Measurements from ENCODE around the gene TMEM132D. TPM values are rescaled to one million over a fixed set of nuclear protein-coding genes. Genes with fewer than 3 reads are reported as not detected.

The TMEM132D gene
- total RNA-seq, 1 experiment from 2014 or later, result 1.4 TPM

DNA sequence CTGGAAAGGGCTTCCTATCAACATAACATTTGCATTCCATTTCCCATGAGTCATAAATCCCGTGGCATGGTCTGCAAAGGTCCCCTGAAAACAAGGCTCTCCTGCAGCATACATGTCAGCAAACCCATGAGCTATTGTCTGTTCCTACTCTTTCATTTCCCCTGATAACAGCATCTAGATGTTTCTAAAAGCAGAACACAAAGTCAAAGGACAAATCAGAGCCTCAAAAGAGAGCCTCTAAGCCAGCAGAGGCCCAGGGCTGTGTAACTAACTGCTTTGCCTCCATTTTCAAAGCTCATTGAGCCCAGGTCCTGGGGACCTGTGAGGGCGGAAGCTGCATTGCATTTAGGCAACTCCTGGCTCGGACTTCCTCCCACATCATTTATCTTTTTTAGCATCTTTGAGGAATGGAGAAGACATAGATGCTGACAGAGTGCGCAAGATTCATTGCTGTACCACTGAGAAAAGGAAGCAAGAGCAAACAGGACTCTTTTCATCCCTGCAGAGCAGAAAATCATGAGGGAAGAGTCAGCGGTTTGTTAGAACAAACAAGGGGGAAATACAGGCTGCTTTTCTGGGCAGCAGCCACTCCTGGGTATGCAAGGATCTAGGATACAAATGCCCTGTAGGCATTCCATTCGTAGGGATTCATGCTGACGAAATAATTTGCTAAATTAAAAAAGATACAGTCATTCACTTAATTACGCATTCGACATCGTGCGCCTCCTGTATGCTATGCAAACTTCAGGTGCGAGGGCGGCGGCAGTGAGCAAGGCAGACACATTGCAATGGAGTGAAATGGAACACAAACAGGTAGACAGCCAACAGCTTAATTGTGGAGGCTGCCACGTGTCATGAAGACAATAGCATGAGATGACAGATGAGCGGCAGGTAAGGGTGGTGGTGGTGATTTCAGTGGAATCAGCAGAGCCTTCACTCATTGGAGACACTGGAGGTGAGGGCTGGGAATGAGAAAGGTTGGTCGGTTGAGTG is 131.0 kb downstream of the TMEM132D start:
- Mint-ChIP-seq H3K4me1 (peaks cover 3% of the 10 kb centered on the region; the same call in 1 of the 2 replicates), H3K9me3 (peaks cover 83% of the 10 kb centered on the region), H3K27ac (no peak overlapping the region), H3K36me3 (peaks cover 76% of the 10 kb centered on the region), H3K4me3 (no peak overlapping the region), H3K27me3 (ENCODE audit: low read depth) (peaks cover 20% of the 10 kb centered on the region)
- ATAC-seq (no peak), DNase-seq (ENCODE audit: low spot score) (no peak)
- TF ChIP-seq ZNF263 (CRISPR knock-in tag; IDR thresholded peaks at IDR 0.05; ENCODE audit: low read depth), result no peak
- TF ChIP-seq, protein P1, sequence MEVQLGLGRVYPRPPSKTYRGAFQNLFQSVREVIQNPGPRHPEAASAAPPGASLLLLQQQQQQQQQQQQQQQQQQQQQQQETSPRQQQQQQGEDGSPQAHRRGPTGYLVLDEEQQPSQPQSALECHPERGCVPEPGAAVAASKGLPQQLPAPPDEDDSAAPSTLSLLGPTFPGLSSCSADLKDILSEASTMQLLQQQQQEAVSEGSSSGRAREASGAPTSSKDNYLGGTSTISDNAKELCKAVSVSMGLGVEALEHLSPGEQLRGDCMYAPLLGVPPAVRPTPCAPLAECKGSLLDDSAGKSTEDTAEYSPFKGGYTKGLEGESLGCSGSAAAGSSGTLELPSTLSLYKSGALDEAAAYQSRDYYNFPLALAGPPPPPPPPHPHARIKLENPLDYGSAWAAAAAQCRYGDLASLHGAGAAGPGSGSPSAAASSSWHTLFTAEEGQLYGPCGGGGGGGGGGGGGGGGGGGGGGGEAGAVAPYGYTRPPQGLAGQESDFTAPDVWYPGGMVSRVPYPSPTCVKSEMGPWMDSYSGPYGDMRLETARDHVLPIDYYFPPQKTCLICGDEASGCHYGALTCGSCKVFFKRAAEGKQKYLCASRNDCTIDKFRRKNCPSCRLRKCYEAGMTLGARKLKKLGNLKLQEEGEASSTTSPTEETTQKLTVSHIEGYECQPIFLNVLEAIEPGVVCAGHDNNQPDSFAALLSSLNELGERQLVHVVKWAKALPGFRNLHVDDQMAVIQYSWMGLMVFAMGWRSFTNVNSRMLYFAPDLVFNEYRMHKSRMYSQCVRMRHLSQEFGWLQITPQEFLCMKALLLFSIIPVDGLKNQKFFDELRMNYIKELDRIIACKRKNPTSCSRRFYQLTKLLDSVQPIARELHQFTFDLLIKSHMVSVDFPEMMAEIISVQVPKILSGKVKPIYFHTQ (CRISPR knock-in tag; IDR thresholded peaks at IDR 0.05), result no peak
- no peak for TF ChIP-seq JUN (CRISPR knock-in tag; IDR thresholded peaks at IDR 0.05)
- TF ChIP-seq, protein P2, sequence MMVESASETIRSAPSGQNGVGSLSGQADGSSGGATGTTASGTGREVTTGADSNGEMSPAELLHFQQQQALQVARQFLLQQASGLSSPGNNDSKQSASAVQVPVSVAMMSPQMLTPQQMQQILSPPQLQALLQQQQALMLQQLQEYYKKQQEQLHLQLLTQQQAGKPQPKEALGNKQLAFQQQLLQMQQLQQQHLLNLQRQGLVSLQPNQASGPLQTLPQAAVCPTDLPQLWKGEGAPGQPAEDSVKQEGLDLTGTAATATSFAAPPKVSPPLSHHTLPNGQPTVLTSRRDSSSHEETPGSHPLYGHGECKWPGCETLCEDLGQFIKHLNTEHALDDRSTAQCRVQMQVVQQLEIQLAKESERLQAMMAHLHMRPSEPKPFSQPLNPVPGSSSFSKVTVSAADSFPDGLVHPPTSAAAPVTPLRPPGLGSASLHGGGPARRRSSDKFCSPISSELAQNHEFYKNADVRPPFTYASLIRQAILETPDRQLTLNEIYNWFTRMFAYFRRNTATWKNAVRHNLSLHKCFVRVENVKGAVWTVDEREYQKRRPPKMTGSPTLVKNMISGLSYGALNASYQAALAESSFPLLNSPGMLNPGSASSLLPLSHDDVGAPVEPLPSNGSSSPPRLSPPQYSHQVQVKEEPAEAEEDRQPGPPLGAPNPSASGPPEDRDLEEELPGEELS (CRISPR knock-in tag; IDR thresholded peaks at IDR 0.05), result no peak
- TF ChIP-seq SMAD3 (CRISPR knock-in tag; IDR thresholded peaks at IDR 0.05; ENCODE audit: borderline replicate concordance), result no peak
- no peak for TF ChIP-seq ESRRA (CRISPR knock-in tag; IDR thresholded peaks at IDR 0.05; ENCODE audit: borderline replicate concordance)
- TF ChIP-seq MYBL2 (CRISPR knock-in tag; IDR thresholded peaks at IDR 0.05), result no peak
- TF ChIP-seq ZNF121 (CRISPR knock-in tag; IDR thresholded peaks at IDR 0.05), result no peak
- no peak for TF ChIP-seq ZNF219 (CRISPR knock-in tag; IDR thresholded peaks at IDR 0.05; ENCODE audit: borderline replicate concordance)
- no peak for TF ChIP-seq CREB1 (CRISPR knock-in tag; IDR thresholded peaks at IDR 0.05)
- TF ChIP-seq, protein P3, sequence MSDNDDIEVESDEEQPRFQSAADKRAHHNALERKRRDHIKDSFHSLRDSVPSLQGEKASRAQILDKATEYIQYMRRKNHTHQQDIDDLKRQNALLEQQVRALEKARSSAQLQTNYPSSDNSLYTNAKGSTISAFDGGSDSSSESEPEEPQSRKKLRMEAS (CRISPR knock-in tag; IDR thresholded peaks at IDR 0.05), result no peak
- TF ChIP-seq MXD4 (CRISPR knock-in tag; IDR thresholded peaks at IDR 0.05; ENCODE audit: borderline replicate concordance), result no peak
- no peak for TF ChIP-seq SP1 (CRISPR knock-in tag; conservative IDR thresholded peaks at IDR 0.05)
- TF ChIP-seq, protein P4, sequence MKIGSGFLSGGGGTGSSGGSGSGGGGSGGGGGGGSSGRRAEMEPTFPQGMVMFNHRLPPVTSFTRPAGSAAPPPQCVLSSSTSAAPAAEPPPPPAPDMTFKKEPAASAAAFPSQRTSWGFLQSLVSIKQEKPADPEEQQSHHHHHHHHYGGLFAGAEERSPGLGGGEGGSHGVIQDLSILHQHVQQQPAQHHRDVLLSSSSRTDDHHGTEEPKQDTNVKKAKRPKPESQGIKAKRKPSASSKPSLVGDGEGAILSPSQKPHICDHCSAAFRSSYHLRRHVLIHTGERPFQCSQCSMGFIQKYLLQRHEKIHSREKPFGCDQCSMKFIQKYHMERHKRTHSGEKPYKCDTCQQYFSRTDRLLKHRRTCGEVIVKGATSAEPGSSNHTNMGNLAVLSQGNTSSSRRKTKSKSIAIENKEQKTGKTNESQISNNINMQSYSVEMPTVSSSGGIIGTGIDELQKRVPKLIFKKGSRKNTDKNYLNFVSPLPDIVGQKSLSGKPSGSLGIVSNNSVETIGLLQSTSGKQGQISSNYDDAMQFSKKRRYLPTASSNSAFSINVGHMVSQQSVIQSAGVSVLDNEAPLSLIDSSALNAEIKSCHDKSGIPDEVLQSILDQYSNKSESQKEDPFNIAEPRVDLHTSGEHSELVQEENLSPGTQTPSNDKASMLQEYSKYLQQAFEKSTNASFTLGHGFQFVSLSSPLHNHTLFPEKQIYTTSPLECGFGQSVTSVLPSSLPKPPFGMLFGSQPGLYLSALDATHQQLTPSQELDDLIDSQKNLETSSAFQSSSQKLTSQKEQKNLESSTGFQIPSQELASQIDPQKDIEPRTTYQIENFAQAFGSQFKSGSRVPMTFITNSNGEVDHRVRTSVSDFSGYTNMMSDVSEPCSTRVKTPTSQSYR (CRISPR knock-in tag; IDR thresholded peaks at IDR 0.05), result no peak
- no peak for TF ChIP-seq HMGA2 (CRISPR knock-in tag; IDR thresholded peaks at IDR 0.05)
- TF ChIP-seq SOX15 (CRISPR knock-in tag; IDR thresholded peaks at IDR 0.05), result no peak
- no peak for TF ChIP-seq ZNF138 (CRISPR knock-in tag; conservative IDR thresholded peaks at IDR 0.05)
- no peak for TF ChIP-seq KAT7 (CRISPR knock-in tag; IDR thresholded peaks at IDR 0.05; ENCODE audit: borderline replicate concordance)
- ChIA-PET POLR2A (no interaction called here), CTCF (no interaction called here)

Data from WTC11 (cell line).